ENCODE results near the gene CREBZF.

- TF ChIP-seq, protein P1, sequence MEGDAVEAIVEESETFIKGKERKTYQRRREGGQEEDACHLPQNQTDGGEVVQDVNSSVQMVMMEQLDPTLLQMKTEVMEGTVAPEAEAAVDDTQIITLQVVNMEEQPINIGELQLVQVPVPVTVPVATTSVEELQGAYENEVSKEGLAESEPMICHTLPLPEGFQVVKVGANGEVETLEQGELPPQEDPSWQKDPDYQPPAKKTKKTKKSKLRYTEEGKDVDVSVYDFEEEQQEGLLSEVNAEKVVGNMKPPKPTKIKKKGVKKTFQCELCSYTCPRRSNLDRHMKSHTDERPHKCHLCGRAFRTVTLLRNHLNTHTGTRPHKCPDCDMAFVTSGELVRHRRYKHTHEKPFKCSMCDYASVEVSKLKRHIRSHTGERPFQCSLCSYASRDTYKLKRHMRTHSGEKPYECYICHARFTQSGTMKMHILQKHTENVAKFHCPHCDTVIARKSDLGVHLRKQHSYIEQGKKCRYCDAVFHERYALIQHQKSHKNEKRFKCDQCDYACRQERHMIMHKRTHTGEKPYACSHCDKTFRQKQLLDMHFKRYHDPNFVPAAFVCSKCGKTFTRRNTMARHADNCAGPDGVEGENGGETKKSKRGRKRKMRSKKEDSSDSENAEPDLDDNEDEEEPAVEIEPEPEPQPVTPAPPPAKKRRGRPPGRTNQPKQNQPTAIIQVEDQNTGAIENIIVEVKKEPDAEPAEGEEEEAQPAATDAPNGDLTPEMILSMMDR (IDR thresholded peaks at IDR 0.05): no peak
- TF ChIP-seq E2F5 (CRISPR knock-in tag; IDR thresholded peaks at IDR 0.05): no peak
- TF ChIP-seq, protein P2, sequence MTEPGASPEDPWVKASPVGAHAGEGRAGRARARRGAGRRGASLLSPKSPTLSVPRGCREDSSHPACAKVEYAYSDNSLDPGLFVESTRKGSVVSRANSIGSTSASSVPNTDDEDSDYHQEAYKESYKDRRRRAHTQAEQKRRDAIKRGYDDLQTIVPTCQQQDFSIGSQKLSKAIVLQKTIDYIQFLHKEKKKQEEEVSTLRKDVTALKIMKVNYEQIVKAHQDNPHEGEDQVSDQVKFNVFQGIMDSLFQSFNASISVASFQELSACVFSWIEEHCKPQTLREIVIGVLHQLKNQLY (CRISPR knock-in tag; IDR thresholded peaks at IDR 0.05): no peak
- no peak for TF ChIP-seq RELA (CRISPR knock-in tag; IDR thresholded peaks at IDR 0.05; ENCODE audit: borderline replicate concordance)
- TF ChIP-seq AR (CRISPR knock-in tag; IDR thresholded peaks at IDR 0.05): no peak
- no peak for TF ChIP-seq SMAD3 (CRISPR knock-in tag; IDR thresholded peaks at IDR 0.05; ENCODE audit: borderline replicate concordance)
- TF ChIP-seq, protein P3, sequence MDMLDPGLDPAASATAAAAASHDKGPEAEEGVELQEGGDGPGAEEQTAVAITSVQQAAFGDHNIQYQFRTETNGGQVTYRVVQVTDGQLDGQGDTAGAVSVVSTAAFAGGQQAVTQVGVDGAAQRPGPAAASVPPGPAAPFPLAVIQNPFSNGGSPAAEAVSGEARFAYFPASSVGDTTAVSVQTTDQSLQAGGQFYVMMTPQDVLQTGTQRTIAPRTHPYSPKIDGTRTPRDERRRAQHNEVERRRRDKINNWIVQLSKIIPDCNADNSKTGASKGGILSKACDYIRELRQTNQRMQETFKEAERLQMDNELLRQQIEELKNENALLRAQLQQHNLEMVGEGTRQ (CRISPR knock-in tag; IDR thresholded peaks at IDR 0.05): no peak
- no peak for TF ChIP-seq ZNF416 (CRISPR knock-in tag; IDR thresholded peaks at IDR 0.05)
- TF ChIP-seq, protein P4, sequence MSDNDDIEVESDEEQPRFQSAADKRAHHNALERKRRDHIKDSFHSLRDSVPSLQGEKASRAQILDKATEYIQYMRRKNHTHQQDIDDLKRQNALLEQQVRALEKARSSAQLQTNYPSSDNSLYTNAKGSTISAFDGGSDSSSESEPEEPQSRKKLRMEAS (CRISPR knock-in tag; IDR thresholded peaks at IDR 0.05): no peak
- TF ChIP-seq TCF7 (CRISPR knock-in tag; IDR thresholded peaks at IDR 0.05; ENCODE audit: low read depth): no peak
- no peak for TF ChIP-seq SP1 (CRISPR knock-in tag; conservative IDR thresholded peaks at IDR 0.05)
- no peak for TF ChIP-seq STAT6 (CRISPR knock-in tag; conservative IDR thresholded peaks at IDR 0.05; ENCODE audit: low read depth)
Measured at GRCh38 chr11:85673393-85673792, 8.5 kb upstream of the CREBZF start.
